ENCODE measurements around the gene CPNE2.
"Not testable (repeated sequence)": the region's sequence is repeated elsewhere in the genome, so short reads cannot be mapped to it uniquely, and the experiment has no call there.

CPNE2 gene

GRCh38 chr16:57107321-57107922, 15.0 kb downstream of the CPNE2 start:
- no peak overlapping the region for H3K4me3 ChIP-seq (replicated peaks; ENCODE audit: low read depth, low read length)
- DNase-seq (ENCODE audit: low read depth): no peak
- TF ChIP-seq CTCF (IDR thresholded peaks at IDR 0.05; ENCODE audit: low read length, missing control alignments): no peak

GRCh38 chr16:57108432-57108831, 16.0 kb downstream of the CPNE2 start:
- DNase-seq (ENCODE audit: low read depth): no peak
- TF ChIP-seq CTCF (IDR thresholded peaks at IDR 0.05; ENCODE audit: low read length, missing control alignments): no peak

GRCh38 chr16:57109259-57110105, 17.1 kb downstream of the CPNE2 start:
- DNase-seq (ENCODE audit: low read depth); H3K4me3 ChIP-seq (replicated peaks; ENCODE audit: low read depth, low read length): not testable (repeated sequence)

More at GRCh38 chr16:57108432-57108831, 16.0 kb downstream of the CPNE2 start:
- H3K4me3 ChIP-seq (replicated peaks; ENCODE audit: low read depth, low read length): no peak overlapping the region

- no peak for DNase-seq (ENCODE audit: low read depth)
- no peak for TF ChIP-seq CTCF (IDR thresholded peaks at IDR 0.05; ENCODE audit: low read length, missing control alignments)
- no peak overlapping the region for H3K4me3 ChIP-seq (replicated peaks; ENCODE audit: low read depth, low read length)
These were observed 18.6 kb downstream of the CPNE2 start for GRCh38 chr16:57110937-57111336.

GRCh38 chr16:57111420-57111819, 19.0 kb downstream of the CPNE2 start:
- no peak overlapping the region for H3K4me3 ChIP-seq (replicated peaks; ENCODE audit: low read depth, low read length)
- DNase-seq (ENCODE audit: low read depth): no peak
- TF ChIP-seq CTCF (IDR thresholded peaks at IDR 0.05; ENCODE audit: low read length, missing control alignments): no peak

GRCh38 chr16:57112403-57113041, 20.1 kb downstream of the CPNE2 start:
- TF ChIP-seq CTCF (IDR thresholded peaks at IDR 0.05; ENCODE audit: low read length, missing control alignments): no peak
- no peak for DNase-seq (ENCODE audit: low read depth)
- no peak overlapping the region for H3K4me3 ChIP-seq (replicated peaks; ENCODE audit: low read depth, low read length)

GRCh38 chr16:57113042-57113453, 20.7 kb downstream of the CPNE2 start:
- no peak overlapping the region for H3K4me3 ChIP-seq (replicated peaks; ENCODE audit: low read depth, low read length)
- DNase-seq (ENCODE audit: low read depth): peak; percentile 36
- TF ChIP-seq CTCF (IDR thresholded peaks at IDR 0.05; ENCODE audit: low read length, missing control alignments): no peak

Data from fibroblast of pulmonary artery (primary cell).